HG03565 (cell line): ENCODE measurements around the gene PRR13.
A peak's percentile ranks its signal among the peaks of the same experiment; 100 is the strongest.
"Not testable (repeated sequence)": the region's sequence is repeated elsewhere in the genome, so short reads cannot be mapped to it uniquely, and the experiment has no call there.

ENCODE experiments used
- ATAC-seq: cut with Tn5 transposase; IDR thresholded peaks from one replicate; pipeline ENCODE4 v1.9.1; 2021; ENCODE audit warnings: mild to moderate bottlenecking, moderate library complexity; ENCODE audit not compliant: unreplicated experiment

Gene PRR13

GRCh38 chr12:53441040-53441833, at the start of gene PRR13:
Gene PRR13, plus strand, starts transcription at chr12:53441734. Its CDS starts 981 bp downstream, at chr12:53442715.
- peak; percentile 99 for ATAC-seq

- ATAC-seq: no peak
These were observed 41.6 kb upstream of the PRR13 start for GRCh38 chr12:53399896-53400295.

GRCh38 chr12:53402351-53402750, 39.2 kb upstream of the PRR13 start:
- not testable (repeated sequence) for ATAC-seq

GRCh38 chr12:53402871-53403270, 38.7 kb upstream of the PRR13 start:
- no peak for ATAC-seq

GRCh38 chr12:53410951-53411350, 30.6 kb upstream of the PRR13 start:
- no peak for ATAC-seq

- ATAC-seq: no peak
These were observed 27.9 kb upstream of the PRR13 start for GRCh38 chr12:53413485-53414204.

- ATAC-seq: no peak
These were observed 26.6 kb upstream of the PRR13 start for GRCh38 chr12:53414756-53415417.

- not testable (repeated sequence) for ATAC-seq
These were observed 25.7 kb upstream of the PRR13 start for GRCh38 chr12:53415752-53416389.

GRCh38 chr12:53417291-53417816, 24.2 kb upstream of the PRR13 start:
- ATAC-seq: not testable (repeated sequence)

GRCh38 chr12:53418221-53418620, 23.3 kb upstream of the PRR13 start:
- no peak for ATAC-seq

GRCh38 chr12:53419756-53420155, 21.8 kb upstream of the PRR13 start:
- no peak for ATAC-seq

- not testable (repeated sequence) for ATAC-seq
These were observed 19.3 kb upstream of the PRR13 start for GRCh38 chr12:53422247-53422646.

GRCh38 chr12:53423597-53423996, 17.9 kb upstream of the PRR13 start, which contains the start of gene AMHR2:
Gene AMHR2, plus strand, starts transcription at chr12:53423855. Its CDS starts 80 bp downstream, at chr12:53423935.
- no peak for ATAC-seq

- no peak for ATAC-seq
These were observed 16.7 kb upstream of the PRR13 start for GRCh38 chr12:53424626-53425514.

- ATAC-seq: no peak
These were observed 15.9 kb upstream of the PRR13 start for GRCh38 chr12:53425515-53426150.

- no peak for ATAC-seq
These were observed 13.5 kb upstream of the PRR13 start for GRCh38 chr12:53427905-53428594.

- ATAC-seq: no peak
These were observed 12.8 kb upstream of the PRR13 start for GRCh38 chr12:53428741-53429140.

GRCh38 chr12:53430116-53430515, 11.4 kb upstream of the PRR13 start:
- no peak for ATAC-seq

- no peak for ATAC-seq
These were observed 10.3 kb upstream of the PRR13 start for GRCh38 chr12:53431187-53431586.
